ENCODE measurements around the gene ELOB.
"Not testable (repeated sequence)": the region's sequence is repeated elsewhere in the genome, so short reads cannot be mapped to it uniquely, and the experiment has no call there.

Gene ELOB

DNA sequence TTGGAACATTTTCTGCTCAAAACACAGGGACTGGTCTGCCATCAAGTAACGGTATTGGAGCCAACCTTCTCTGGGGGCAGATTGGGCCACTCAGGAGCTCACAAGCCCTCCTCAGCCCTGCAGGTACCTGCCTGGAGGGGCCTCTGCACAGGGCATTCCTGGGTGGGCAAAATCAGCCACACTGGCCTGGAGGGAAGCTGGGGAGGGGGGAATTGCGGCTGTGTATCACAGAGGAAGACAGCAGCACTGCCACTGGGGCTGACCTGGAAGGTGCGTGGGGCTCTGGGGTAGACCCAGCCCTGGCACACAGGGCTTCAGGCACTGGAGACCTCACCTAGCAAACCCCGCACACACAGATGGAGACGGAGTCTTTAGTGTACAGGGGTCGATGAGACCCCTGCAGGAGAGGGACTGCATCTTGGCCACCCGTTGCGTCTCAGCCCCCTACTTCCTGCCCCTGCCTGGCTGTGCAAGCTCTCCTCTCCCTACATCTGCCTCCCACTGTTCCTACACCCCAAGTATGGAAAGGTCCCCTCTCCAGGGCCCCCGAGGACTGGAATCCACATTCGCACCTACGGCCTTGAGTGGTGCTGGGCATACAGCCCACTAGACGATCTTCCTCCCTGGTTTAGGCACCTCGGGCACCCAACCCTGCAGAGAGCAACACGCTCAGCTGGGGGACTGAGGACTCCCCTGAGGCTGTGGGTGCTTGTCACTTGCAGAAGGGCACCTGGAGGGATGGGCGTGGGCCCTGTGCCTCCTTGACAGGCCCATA, 31.8 kb downstream of the ELOB start:
- no peak for DNase-seq

DNA sequence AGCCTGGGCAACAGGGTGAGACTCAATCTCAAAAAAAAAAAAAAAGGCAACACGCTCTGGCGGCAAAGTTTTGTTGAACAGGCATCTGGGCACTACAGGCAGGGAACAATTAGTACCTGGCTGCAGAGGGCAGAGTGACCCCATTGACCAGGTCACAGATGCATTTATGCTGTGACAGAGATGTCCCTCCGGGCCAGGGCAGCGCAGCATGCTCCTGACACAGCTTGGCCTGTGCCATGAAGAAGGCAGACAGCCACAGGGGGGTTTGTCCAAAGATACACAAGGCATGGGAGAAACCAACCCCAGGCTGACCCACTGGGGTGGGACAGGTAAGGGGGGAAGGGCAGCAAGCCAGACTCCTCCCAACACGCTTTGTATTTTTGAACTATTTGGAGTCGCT, 32.4 kb downstream of the ELOB start:
- DNase-seq, result no peak

DNA sequence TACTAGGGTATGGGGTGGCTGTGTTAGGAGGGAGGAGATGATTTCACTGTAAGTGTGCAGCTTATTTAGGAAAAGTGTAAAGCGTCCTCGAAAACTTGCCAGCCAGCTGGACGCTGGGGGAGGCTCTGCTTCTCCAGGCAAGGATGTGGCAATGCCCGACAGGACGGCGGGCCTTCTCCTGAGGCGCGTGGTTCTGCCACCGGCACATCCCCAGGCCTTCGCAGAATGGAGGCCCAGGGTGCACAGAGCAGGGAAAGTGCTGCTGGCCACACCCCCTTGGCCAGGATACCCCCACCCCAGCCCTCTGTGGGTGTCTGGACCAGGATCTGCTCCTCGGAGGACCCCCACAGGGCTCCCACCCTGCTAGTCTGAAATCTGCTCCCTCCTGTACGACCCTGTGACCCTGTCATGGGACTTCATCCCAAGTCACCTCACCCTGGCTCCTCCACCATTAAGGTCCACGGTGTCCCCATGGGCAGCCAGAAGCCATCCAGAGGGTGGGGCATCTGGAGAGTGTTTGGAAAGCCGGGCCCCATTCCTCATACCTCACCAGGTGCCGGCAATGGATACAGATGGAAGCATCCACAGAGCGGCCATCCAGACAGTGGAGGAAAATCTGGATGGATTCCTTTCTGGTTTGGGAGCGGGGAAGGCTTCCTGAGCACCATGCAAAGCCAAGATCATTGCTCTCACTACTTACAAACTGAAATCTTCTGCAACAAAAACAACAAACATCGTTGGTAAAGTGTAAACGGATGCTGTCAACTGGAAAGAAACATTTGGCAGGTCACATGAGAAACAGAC, 33.9 kb downstream of the ELOB start:
- DNase-seq, result no peak

DNA sequence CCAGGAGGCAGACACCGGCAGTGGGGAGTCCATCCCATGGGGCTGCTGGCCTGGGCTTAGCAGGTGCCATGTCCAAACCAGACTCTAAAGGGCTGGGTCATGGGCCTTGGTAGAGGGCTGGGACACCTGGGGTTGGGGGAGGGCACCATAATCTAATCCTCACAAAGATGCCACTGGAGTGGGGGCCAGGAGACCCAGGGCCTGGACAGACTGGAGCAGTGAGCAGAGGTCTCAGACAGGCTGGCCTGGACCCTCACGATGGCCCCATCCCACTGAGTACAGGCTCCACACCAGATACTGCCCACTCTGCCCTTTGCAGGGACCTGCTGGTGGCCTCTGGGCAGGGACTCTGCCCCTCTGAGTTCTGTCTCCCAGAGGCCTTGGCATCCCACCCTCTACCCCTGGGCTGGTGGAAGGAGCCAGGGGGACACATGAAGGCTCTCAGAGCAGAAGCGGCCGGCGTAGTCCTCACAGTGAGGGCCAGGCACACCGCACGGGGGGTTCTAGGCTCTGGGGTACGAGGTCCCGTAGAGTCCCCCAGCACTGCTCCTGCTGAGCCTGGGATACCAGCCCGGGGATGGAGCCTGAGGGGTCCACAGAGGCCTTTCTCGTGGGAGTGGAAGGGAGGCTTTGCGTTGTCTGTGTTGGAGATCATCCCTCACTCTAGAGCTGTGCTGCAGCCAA, 34.6 kb downstream of the ELOB start:
- no peak for DNase-seq

DNA sequence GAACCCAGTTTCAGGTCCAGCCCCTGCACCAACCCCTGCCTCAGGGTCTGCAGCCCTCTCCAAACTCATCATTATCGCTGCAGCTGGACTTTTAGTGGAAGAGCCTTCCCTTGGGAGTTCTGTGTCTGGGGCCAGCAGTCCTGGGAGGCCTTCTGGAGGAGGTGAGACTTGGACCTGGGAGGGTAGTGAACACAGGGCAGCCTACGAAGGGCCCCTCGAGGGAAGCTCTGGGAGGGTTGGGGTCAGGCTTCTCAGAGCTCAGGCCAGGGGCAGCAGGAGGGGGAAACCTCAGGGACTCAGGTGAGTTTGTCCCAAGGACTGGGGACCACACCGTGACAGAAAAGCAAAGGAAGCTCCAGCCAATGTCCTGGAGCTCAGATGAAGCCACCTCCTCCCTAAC, 35.9 kb downstream of the ELOB start:
- no peak for DNase-seq

DNA sequence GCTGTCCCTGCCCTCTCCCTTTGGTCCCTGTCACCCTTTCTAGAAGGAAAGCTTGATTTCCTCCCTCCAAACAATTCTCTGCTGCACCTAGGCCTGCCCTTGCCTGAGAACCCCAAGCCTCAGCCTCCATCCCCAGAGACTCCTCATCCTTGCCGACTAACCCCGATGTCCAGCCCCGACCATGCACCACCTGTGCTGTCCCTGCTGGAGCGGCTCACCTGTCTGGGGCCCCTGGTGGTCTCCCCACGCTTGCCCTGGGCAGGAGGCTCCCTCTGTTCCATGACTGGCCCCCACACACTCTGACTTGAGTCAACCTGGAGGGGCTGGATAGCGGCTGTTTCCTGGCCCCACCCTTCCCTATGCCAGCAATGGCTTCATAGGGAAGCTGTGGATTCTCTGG, 36.6 kb downstream of the ELOB start:
- DNase-seq, result no peak

DNA sequence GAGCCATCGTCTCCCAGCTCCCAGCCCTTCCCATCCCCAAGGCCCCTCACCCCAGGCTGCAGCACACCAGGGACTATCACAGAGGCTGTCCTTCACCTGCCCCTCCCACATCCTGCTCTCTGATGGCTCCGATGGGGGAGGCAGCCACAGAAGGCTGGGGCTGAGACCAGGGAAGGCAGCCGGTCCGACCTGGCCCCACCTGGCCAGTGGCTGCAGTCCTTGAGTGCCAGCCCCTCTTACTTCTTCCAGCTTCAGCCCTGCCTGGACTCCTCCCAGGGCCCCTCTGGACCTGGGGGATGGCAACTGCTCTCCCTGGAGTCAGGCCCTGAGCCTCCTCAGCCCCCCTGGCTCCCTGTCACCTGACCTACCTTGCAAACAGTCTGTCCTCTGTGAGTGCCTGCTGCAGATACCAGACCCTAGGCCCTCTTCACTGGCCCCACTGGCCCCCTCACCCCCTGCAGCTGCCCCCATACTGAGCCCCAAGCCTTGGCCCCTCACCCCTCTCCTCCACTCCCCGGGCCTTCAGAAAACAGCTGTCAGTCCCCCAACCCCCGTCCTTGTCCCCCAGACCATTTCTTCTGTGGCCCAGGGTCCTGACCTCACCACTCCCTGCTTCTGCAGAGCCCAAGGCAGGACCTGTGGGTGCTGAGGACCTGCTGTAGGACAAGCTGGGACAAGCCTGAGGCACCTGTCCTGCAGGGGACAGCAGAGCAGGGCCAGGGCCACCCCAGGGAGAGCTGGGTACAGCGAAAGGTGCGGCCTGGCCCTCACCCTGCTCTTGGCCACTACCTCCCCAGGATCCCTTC, 37.3 kb downstream of the ELOB start:
- DNase-seq, result no peak

DNA sequence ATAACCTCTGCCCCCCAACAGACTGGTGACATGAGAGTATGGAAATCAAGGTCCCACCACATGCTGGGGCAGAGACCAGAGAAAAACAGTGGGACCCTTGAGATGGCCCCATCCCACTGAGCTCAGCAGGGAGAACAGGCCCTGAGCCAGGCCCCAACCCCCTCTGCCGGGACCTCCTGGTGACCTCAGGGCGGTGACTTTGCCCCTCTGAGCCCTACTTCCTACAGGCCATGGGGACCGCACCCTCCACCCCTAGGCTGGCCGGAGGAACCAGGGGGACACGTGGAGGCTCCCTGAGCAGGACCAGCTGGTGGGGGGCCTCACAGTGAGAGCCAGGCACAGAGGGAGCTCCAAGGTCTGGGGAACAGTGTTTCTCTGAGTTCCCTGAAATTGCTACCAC, 38.5 kb downstream of the ELOB start:
- no peak for DNase-seq

DNA sequence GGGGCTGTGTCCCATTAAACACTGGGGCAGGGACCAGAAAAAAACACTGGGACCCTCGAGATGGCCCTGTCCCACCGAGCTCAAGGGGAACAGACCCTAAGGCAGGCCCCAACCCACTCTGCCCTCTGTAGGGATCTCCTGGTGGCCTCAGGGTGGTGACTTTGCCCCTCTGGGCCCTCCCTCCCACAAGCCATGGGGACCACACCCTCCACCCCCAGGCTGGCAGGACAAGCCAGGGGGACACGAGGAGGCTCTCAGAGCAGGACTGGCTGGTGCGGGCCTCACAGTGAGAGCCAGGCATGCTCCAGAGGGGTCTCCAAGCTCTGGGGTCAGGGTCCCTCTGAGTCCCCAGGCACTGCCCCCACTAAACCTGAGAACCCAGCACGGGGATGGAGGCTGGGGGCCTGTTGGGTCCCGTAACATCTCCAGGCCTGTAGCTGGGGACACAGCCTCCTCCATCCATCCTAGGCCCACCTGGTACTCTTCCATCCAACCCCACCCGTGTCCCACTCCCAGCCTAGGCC, 39.1 kb downstream of the ELOB start:
- DNase-seq, result no peak

DNA sequence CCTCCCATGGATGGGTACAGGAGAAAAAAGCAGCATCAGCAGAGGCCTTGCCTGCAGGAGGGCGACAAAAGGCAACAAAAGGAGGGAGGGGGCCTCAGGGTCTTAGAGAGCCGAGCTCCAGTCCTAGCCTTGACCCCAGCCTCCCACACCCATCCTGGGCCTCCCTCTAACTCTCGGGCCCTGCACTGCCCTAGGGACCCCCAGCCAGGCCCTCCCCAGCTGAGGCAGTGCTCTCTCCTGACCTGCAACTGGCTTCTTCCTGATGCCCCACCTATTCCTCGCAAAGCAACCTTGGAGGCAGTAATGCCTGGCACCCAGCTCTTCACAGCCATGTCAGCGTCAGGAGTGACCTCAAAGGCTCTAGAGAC, 39.9 kb downstream of the ELOB start:
- DNase-seq, result no peak

DNA sequence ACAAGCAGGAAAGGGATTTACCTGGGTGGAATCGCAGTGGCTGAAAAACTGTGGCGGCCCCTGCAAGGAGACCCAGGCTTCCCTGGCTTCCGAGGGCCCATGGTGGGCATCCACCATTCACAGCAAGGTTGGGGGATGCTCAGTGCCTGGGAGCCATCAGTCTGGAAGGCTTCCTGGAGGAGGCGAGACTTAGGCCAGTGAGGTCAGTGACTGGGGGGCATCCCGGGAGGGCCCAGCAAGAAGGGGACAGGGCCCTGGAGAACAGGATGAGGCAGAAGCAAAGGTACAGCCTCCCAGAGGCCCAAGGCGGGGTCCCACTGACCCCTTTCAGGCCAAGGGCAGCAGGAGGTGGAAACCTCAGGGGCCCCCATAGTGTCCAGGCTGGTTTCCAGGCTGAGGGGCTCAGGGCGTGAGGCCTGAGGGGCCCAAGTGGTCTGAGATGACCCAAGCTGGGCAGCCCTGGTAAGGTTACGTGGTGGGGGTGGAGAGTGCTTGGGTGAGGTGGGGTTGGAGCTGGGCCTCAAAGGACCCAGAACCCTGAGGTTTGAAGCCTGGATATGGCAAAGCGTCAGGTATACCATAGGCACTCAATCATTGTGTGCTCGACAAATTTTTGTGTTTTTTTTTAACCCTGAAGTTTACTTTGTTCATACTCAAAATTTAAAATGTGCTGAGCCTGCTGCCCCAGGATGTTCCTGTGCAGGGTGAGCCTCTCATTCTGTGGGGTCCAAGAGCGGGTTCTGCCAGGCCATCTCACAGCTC, 40.4 kb downstream of the ELOB start:
- DNase-seq, result no peak

DNA sequence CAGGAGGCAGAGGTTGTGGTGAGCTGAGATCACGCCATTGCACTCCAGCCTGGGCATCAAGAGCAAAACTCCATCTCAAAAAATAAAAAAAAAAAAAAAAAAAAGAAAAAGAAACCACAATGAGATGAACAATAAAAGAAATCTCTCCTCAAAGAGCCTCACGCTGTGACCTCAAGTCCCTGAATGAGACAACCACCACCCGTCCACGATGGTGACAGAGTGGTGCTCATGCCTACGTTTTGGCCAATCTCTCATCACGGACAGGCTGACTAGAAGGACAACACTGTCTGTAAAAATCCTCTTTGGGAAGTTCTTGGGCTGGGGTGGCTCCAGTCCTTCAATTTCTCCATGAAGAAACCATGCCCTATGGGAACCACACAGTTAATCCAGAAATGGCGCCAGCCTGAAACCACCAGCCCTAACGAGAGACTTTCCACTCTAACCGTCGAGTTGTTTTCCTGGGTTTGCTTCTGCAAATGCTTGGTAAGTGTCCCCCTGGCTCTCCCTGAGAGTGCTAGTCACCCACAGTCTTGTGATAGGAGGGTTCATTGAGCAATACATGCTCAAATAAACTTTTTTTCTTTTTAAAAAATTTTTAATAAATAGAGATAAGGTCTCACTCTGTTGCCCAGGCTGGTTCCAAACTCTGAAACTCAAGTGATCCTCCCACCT, 42.1 kb downstream of the ELOB start:
- no peak for DNase-seq

DNA sequence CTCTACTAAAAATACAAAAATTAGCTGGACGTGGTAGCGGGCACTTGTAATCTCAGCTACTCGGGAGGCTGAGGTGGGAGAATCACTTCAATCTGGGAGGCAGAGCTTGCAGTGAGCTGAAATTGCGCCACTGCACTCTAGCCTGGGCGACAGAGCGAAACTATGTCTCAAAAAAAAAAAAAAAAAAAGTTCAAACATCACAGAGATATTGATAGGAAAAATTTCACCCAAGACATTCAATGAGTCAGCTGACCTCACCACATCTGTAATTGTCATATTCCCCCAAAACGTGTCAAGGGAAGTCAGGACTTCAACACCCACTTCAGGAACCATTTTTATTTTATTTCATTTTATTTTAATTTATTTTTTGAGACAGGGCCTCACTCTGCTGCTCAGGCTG, 49.0 kb downstream of the ELOB start:
- DNase-seq, result no peak

DNA sequence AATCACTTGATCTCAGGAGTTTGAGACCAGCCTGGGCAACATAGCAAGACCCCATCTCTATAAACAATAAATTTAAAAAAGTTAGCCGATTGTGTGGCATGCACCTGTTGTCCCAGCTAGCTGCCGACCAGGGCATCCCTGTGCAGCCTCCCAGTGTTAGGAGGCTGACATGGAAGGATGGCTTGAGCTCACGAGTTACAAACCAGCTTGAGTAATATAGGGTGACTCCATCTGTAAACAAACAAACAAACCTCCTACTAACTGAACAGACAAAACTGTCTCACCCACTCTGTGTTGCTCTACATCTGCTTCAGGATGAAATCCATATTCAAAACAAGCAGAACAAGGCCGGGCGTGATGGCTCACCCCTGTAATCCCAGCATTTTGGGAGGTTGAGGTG, 50.2 kb downstream of the ELOB start:
- DNase-seq, result no peak

DNA sequence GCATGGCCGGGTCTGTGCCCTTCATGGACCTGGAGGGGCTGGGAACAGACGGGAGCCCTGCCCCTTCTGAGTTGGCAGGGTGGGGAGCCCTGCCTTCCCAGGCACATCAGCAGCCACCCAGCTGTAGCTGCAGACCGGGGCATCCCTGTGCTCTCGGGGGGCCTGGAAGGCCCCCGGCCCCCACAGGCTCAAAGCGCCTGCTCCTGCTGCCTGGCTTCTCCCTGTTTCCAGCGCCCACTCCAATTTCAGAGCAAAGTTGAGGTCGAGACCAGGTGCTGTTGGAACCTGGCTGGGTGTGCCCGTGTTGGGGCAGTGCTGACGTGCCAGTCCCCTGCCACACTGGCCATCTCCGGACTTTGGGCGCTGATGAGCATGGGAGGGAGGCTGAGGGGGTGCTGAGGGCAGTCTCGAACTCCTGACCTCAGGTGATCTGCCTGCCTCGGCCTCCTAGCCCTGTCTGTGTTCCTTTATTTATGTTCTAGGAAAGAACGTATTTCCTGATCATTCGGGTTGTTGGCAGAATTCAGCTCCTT, 52.2 kb downstream of the ELOB start:
- no peak for DNase-seq

DNA sequence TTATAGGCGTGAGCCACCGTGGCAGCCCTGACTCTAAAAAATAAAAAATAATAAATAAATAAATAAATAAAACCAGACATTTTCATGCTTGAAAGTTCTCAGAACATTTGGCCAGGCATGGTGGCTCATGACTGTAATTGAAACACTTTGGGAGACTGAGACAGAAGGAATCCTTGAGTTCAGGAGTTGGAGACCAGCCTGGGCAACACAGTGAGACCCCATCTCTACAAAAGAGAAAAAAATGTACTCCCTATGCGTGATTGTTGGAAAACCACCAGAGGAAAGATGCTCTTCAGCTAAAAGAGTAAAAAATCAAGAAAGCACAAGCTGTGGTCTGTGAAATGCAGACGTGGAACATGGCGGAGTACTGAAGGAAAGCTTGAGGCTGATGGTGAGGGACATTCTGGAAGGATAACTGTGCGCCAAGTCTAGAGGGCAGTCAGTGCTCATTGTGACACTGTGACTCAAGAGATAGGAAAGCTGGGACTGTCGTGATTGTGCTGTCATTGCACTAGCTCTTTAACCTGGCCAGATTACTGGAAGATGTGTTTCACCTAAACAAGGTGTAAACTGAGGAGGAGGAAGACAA, 52.9 kb downstream of the ELOB start:
- DNase-seq, result no peak

DNA sequence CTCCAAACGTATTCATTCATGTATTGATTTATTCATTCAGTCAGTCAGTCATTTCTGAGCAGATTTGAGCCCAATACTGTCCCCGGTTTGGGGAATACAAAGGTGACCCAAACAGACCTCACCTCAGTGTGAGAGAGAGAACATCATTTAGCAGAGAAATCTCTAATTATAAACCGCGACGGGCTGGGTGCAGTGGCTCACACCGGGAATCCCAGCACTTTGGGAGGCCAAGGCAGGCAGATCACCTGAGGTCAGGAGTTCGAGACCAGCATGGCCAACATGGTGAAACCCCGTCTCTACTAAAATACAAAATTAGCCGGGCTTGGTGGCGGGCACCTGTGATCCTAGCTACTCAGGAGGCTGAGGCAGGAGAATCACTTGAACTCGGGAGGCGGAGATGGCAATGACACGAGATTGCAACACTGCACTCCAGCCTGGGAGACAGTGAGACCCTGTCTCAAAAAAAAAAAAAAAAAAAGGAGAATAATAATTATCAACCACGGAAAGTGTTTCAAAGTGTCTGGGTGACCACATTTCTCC, 55.4 kb downstream of the ELOB start:
- not testable (repeated sequence) for DNase-seq
